HepG2 (cell line): ENCODE data around the gene KAZN. TPM values are rescaled to one million over a fixed set of nuclear protein-coding genes. Genes with fewer than 3 reads are reported as not detected.

Source experiments
- ATAC-seq: fragments of 200-7000 bp; cut with Tn5 transposase; 3 replicates; pipeline ENCODE4 v1.9.1; 2020; ENCODE audit warnings: mild to moderate bottlenecking, moderate library complexity
- BruUV-seq: library from RNA; stranded (reverse); fragments of 400-500 nt; replicated peaks from 2 replicates; lab custom pipeline; 2021; lab: Mats Ljungman, UMichigan
- CTCF ChIA-PET: fragments of 300-600 bp; formaldehyde crosslinking; extraction: SDS; loops from one replicate; lab custom pipeline; 2021; ENCODE audit warnings: low total read pairs, inconsistent platforms, low intra/inter-chr PET ratio; lab: Yijun Ruan, JAX
- POLR2A ChIA-PET: fragments of 350-600 bp; sonication (Branson Sonifier 250); formaldehyde crosslinking; loops from one replicate; lab custom pipeline; 2020; ENCODE audit warnings: antibody characterized with exemption, inconsistent platforms; lab: Yijun Ruan, JAX
- DNase-seq: peaks from one replicate; pipeline ENCODE4 v3.0.0-alpha.2; 2015; ENCODE audit warnings: low spot score
- FAIRE-seq: peaks from 3 replicates; lab custom pipeline; 2011; peaks lifted over from hg19 to GRCh38; lab: Jason Lieb, UNC
- H2AFZ ChIP-seq: one replicate; pipeline ENCODE4 v1.6.1; 2011; ENCODE audit warnings: low read length, inconsistent platforms
- H3K27ac ChIP-seq: fragments of 300-600 bp; 3 replicates; pipeline ENCODE4 v1.8.0; 2011; ENCODE audit warnings: mixed run types, mild to moderate bottlenecking, mixed read lengths, low read length, inconsistent platforms; ENCODE audit not compliant: insufficient read depth; ENCODE audit errors: extremely low read length
- H3K27me3 ChIP-seq, 2 experiments: fragments of 200-600 bp in 1 of 2; 2 replicates in 1 of 2; 3 replicates in 1 of 2; pipeline versions ENCODE4 v1.6.0 to v1.8.0; 2011; ENCODE audit warnings: low read length in 2 of 2, mild to moderate bottlenecking in 2 of 2, moderate library complexity in 2 of 2, inconsistent platforms in 1 of 2; ENCODE audit not compliant: insufficient read depth in 2 of 2, control insufficient read depth in 1 of 2
- H3K36me3 ChIP-seq, 2 experiments: fragments of 200-600 bp in 1 of 2; replicated peaks in 1 of 2; 2 replicates in 1 of 2; 3 replicates in 1 of 2; pipeline versions ENCODE4 v1.5.1 to v1.8.0; 2011; ENCODE audit warnings: low read length in 2 of 2, inconsistent platforms in 1 of 2; ENCODE audit not compliant: insufficient read depth in 2 of 2, control insufficient read depth in 1 of 2
- H3K4me1 ChIP-seq: 2 replicates; pipeline ENCODE4 v1.5.1; 2012; ENCODE audit warnings: low read length, inconsistent platforms; ENCODE audit not compliant: insufficient read depth
- H3K4me2 ChIP-seq: 2 replicates; pipeline ENCODE4 v1.6.0; 2011; ENCODE audit warnings: low read depth, low read length, inconsistent platforms
- H3K4me3 ChIP-seq, 3 experiments: fragments of 200-600 bp in 1 of 3; sonication (generic), shearing (Covaris generic) in 1 of 3; replicated peaks in 1 of 3; 2 replicates each; pipeline ENCODE4 v1.5.1; 2011 to 2016; ENCODE audit warnings: low read length in 3 of 3, inconsistent platforms in 2 of 3, low read depth in 2 of 3, mild to moderate bottlenecking in 2 of 3, control low read depth in 1 of 3, mixed read lengths in 1 of 3; ENCODE audit not compliant: insufficient read depth in 1 of 3
- H3K79me2 ChIP-seq: one replicate; pipeline ENCODE4 v1.6.1; 2011; ENCODE audit warnings: low read length, inconsistent platforms; ENCODE audit not compliant: insufficient read depth
- H3K9ac ChIP-seq: 2 replicates; pipeline ENCODE4 v1.6.0; 2011; ENCODE audit warnings: mild to moderate bottlenecking, low read depth, low read length, inconsistent platforms; ENCODE audit not compliant: insufficient read depth
- H3K9me3 ChIP-seq: 2 replicates; pipeline ENCODE4 v1.5.1; 2012; ENCODE audit warnings: mild to moderate bottlenecking, low read length
- H4K20me1 ChIP-seq: 2 replicates; pipeline ENCODE4 v1.6.0; 2011; ENCODE audit warnings: inconsistent platforms, mild to moderate bottlenecking, low read length, moderate library complexity; ENCODE audit not compliant: insufficient read depth
- CENPX ChIP-seq: sonication (generic); formaldehyde crosslinking; IDR thresholded peaks from 2 replicates; pipeline ENCODE4 v1.9.0; 2021; ENCODE audit warnings: mild to moderate bottlenecking, missing genetic modification reagents, moderate library complexity
- FOXM1 ChIP-seq: sonication (generic); formaldehyde crosslinking; IDR thresholded peaks from 2 replicates; pipeline ENCODE4 v1.5.0; 2020; ENCODE audit warnings: missing genetic modification reagents
- HMGXB4 ChIP-seq, 2 experiments: sonication (generic) in 1 of 2; formaldehyde crosslinking in 1 of 2; IDR thresholded peaks; 2 replicates each; pipeline versions ENCODE4 v1.4.0 to v1.6.1; 2018 to 2020; ENCODE audit warnings: missing genetic modification reagents in 2 of 2, borderline replicate concordance in 1 of 2, low read depth in 1 of 2, mild to moderate bottlenecking in 1 of 2, missing biosample characterization in 1 of 2
- MEIS1 ChIP-seq: sonication (generic); formaldehyde crosslinking; IDR thresholded peaks from 2 replicates; pipeline ENCODE4 v1.9.0; 2021; ENCODE audit warnings: mild to moderate bottlenecking, missing genetic modification reagents, moderate library complexity, borderline replicate concordance
- RFX3 ChIP-seq: IDR thresholded peaks from 2 replicates; pipeline ENCODE4 v1.6.1; 2016; ENCODE audit warnings: missing biosample characterization, missing genetic modification reagents
- TMF1 ChIP-seq: sonication (generic); formaldehyde crosslinking; IDR thresholded peaks from 2 replicates; pipeline ENCODE4 v1.8.1; 2022; ENCODE audit warnings: low read depth, missing genetic modification reagents
- ZBTB39 ChIP-seq: sonication (generic); formaldehyde crosslinking; IDR thresholded peaks from 2 replicates; pipeline ENCODE4 v1.5.0; 2020; ENCODE audit warnings: missing genetic modification reagents
- WGBS: methylation state at CpG from one replicate; pipeline ENCODE4 v1.1.6; 2017; ENCODE audit warnings: low lambda C conversion rate; 5-methylcytosine and 5-hydroxymethylcytosine counted together
- in situ Hi-C: cut with HindIII; loops from 2 replicates; pipeline ENCODE4 v1.10.0; 2017; ENCODE audit warnings: low pct_unique_long_range_greater_than_20kb; ENCODE audit not compliant: extremely low pct_ligation_motif_present
- intact Hi-C: fragments of 100-400 bp; cut with micrococcal nuclease; formaldehyde crosslinking; loops from one replicate; pipeline ENCODE4 v1.10.0; 2022; ENCODE audit not compliant: unreplicated experiment
- polyA plus RNA-seq, 8 experiments: library from polyadenylated mRNA; depleted of rRNA in 3 of 8; stranded (reverse) in 7 of 8; unstranded in 1 of 8; fragments of >200 nt; fragmentation: Illumina TruSeq in 4 of 8; extraction: Trizol in 4 of 8; gene quantifications; 2 replicates each; pipeline versions ENCODE4 v1.2.1 to v1.2.3, GENCODE V29; 2011 to 2016; ENCODE audit warnings: low read depth in 4 of 8, missing spikeins in 1 of 8, mixed read lengths in 1 of 8; ENCODE audit not compliant: insufficient read depth in 1 of 8
- total RNA-seq, 5 experiments: library from RNA; depleted of rRNA; stranded (reverse); fragments of >200 nt; fragmentation: Illumina TruSeq; extraction: Trizol; gene quantifications; 2 replicates each; pipeline ENCODE4 v1.2.3, GENCODE V29; 2016; ENCODE audit warnings: low read depth in 1 of 5

The KAZN gene
- total and polyA plus RNA-seq, 2 of the 13 experiments (the other 11 are each of a cell fraction or from before 2014, with no cell fraction given) = 10.4 to 13.5 TPM

DNA sequence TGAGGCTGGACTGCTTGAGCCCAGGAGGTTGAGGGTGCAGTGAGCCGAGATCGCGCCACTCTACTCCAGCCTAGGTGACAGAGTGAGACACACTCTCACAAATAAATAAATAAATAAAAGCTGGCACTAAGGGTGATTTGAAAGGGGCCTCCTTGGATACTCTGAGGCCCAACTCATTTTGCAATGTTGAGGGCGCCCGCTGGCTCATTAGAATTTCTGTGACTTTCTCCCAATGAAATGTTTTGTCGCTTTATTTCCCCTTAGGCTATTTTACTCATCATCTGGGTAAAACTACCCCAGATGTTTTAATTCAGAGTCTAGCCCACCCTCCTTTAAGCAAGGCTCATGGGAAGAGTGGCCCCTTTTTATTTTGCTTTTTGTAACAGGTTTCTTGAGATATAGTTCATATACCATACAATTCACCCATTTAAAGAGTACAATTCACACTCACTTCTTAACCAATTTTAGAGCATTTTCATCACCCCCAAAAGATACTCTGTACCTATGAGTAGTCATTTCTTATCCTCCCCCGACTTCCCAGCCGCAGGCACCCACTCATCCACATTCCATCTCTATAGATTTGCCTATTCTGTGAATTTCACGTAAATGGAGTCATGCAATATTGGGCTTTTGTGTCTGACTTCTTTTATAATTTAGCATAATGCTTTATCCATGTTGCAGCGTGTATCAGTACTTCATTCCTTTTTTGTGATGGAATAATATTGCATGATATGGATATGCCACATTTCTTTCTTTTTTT, 259.1 kb downstream of the KAZN start:
- no TSS peak for BruUV-seq
- Histone ChIP-seq H3K4me1 (no peaks in the 10 kb centered on the region), H3K9ac (no peak overlapping the region), H3K36me3 (no peaks in the 10 kb centered on the region), H4K20me1 (no peaks in the 10 kb centered on the region), H3K9me3 (no peaks in the 10 kb centered on the region), H3K27ac (no peak overlapping the region), H3K27me3 (peaks cover 0 to 57% of the 10 kb centered on the region in 2 experiments; a peak in 4 of 5 replicates), H3K4me2 (no peak overlapping the region), H2AFZ (no peak overlapping the region), H3K4me3 (no peak overlapping the region), H3K79me2 (no peaks in the 10 kb centered on the region)
- WGBS = 59% methylated on average over 10 of the region's 10 CpGs
- intact Hi-C loops = no loop called here
- POLR2A ChIA-PET = no interaction called here
- ATAC-seq (no peak), DNase-seq (no peak), FAIRE-seq (no peak)
- no peak for TF ChIP-seq RFX3 (CRISPR knock-in tag)
- in situ Hi-C loops = no loop called here
- CTCF ChIA-PET = no interaction called here

DNA sequence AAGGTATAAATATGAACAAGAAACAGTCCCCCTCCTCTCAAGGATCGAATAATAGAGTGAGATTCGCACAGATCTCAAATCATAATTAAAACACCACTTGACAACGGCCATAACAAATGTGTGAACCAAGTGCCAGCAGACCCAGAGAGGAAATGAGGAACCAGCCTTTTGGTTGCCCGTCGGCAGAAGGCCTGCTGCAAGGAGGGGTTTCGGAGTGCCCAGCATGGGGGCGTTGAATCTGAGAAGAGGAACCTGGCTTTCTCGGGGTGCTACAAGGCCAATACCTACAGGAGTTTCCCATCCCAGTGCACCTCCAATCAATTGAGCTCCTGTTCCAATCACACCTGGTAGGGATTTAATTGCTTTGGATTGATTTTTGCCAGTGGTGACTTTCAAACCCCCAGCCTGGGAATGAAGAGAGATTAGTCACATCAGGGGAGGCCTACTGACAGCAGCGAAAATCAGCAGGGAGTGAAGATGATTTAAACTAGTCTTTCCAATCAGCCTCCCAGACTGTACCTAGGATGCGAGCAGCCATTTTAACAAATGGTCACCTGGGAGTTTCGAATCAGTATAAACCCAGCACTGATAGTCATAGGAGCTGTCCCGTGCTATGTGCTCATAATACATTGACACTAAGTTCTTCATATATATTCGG, 263.8 kb downstream of the KAZN start:
- in situ Hi-C loops = no loop called here
- no peak for DNase-seq
- intact Hi-C loops = no loop called here
- TF ChIP-seq HMGXB4 (CRISPR knock-in tag; IDR thresholded peaks at IDR 0.05; ENCODE audit: borderline replicate concordance in 1 of 2, low read depth in 1 of 2) (no peak), MEIS1 (CRISPR knock-in tag) (no peak), TMF1 (no peak), FOXM1 (CRISPR knock-in tag) (no peak), ZBTB39 (CRISPR knock-in tag) (no peak), CENPX (CRISPR knock-in tag) (no peak)
- 19% methylated on average over 13 of the region's 13 CpGs for WGBS
- ATAC-seq = no peak
- Histone ChIP-seq H3K27ac (no peak overlapping the region), H3K4me3 (no peak overlapping the region), H3K4me2 (no peak overlapping the region), H3K27me3 (peaks cover 0 to 61% of the 10 kb centered on the region in 2 experiments), H3K79me2 (no peaks in the 10 kb centered on the region), H3K4me1 (no peaks in the 10 kb centered on the region), H3K9ac (no peak overlapping the region), H3K36me3 (no peaks in the 10 kb centered on the region), H4K20me1 (no peaks in the 10 kb centered on the region), H3K9me3 (no peaks in the 10 kb centered on the region), H2AFZ (no peak overlapping the region)
- FAIRE-seq = no peak
- CTCF ChIA-PET = no interaction called here
- no TSS peak for BruUV-seq
- POLR2A ChIA-PET = no interaction called here
